HG02610 (cell line): ENCODE data around the gene PATJ.
"Not testable (repeated sequence)": the region's sequence is repeated elsewhere in the genome, so short reads cannot be mapped to it uniquely, and the experiment has no call there.

Experiments used
- ATAC-seq: cut with Tn5 transposase; IDR thresholded peaks from one replicate; pipeline ENCODE4 v1.9.1; 2021; ENCODE audit warnings: mild to moderate bottlenecking, moderate library complexity; ENCODE audit not compliant: unreplicated experiment

Gene PATJ

GRCh38 chr1:61743716-61744580 lies 1.7 kb downstream of the PATJ start:
- ATAC-seq: no peak

GRCh38 chr1:61746813-61747212 lies 4.5 kb downstream of the PATJ start:
- no peak for ATAC-seq

- ATAC-seq: no peak
These were observed 6.3 kb downstream of the PATJ start for GRCh38 chr1:61748566-61748965.

GRCh38 chr1:61749574-61749973 lies 7.3 kb downstream of the PATJ start:
- ATAC-seq: no peak

- no peak for ATAC-seq
These were observed 10.7 kb downstream of the PATJ start for GRCh38 chr1:61752921-61753389.

- no peak for ATAC-seq
These were observed 11.8 kb downstream of the PATJ start for GRCh38 chr1:61753998-61754508.

- no peak for ATAC-seq
These were observed 12.3 kb downstream of the PATJ start for GRCh38 chr1:61754545-61754944.

- ATAC-seq: no peak
These were observed 14.5 kb downstream of the PATJ start for GRCh38 chr1:61756773-61757172.

- no peak for ATAC-seq
These were observed 15.7 kb downstream of the PATJ start for GRCh38 chr1:61757950-61758349.

- ATAC-seq: no peak
These were observed 27.9 kb downstream of the PATJ start for GRCh38 chr1:61770131-61770530.

GRCh38 chr1:61776091-61776490 lies 33.8 kb downstream of the PATJ start:
- no peak for ATAC-seq

- ATAC-seq: no peak
These were observed 37.0 kb downstream of the PATJ start for GRCh38 chr1:61779231-61779630.

- no peak for ATAC-seq
These were observed 38.9 kb downstream of the PATJ start for GRCh38 chr1:61781151-61781550.

- ATAC-seq: peak; percentile 92
These were observed 40.5 kb downstream of the PATJ start for GRCh38 chr1:61782771-61783170.

- no peak for ATAC-seq
These were observed 42.4 kb downstream of the PATJ start for GRCh38 chr1:61784726-61785125.

- no peak for ATAC-seq
These were observed 48.6 kb downstream of the PATJ start for GRCh38 chr1:61790837-61791236.

GRCh38 chr1:61797045-61797755 lies 54.9 kb downstream of the PATJ start:
- no peak for ATAC-seq

GRCh38 chr1:61801047-61801446 lies 58.8 kb downstream of the PATJ start:
- not testable (repeated sequence) for ATAC-seq

- ATAC-seq: no peak
These were observed 65.4 kb downstream of the PATJ start for GRCh38 chr1:61807606-61808140.

- ATAC-seq: no peak
These were observed 66.0 kb downstream of the PATJ start for GRCh38 chr1:61808321-61808720.

- no peak for ATAC-seq
These were observed 66.7 kb downstream of the PATJ start for GRCh38 chr1:61808968-61809367.

GRCh38 chr1:61812916-61813315 lies 70.6 kb downstream of the PATJ start:
- ATAC-seq: no peak
